ENCODE data around the gene ARSH.
"Not testable (repeated sequence)": the region's sequence is repeated elsewhere in the genome, so short reads cannot be mapped to it uniquely, and the experiment has no call there.

Gene ARSH

GRCh38 chrX:3044196-3044595 lies 37.9 kb downstream of the ARSH start:
- no peak for DNase-seq (ENCODE audit: low spot score)

GRCh38 chrX:3044671-3045070 lies 38.3 kb downstream of the ARSH start:
- DNase-seq (ENCODE audit: low spot score), result no peak

GRCh38 chrX:3046253-3047240 lies 40.2 kb downstream of the ARSH start:
- peak; percentile 8 for DNase-seq (ENCODE audit: low spot score)

- not testable (repeated sequence) for DNase-seq (ENCODE audit: low spot score)
Observed at GRCh38 chrX:3050523-3051175, 44.3 kb downstream of the ARSH start.

- no peak for DNase-seq (ENCODE audit: low spot score)
Observed at GRCh38 chrX:3052860-3053259, 46.5 kb downstream of the ARSH start.

- peak; percentile 10 for DNase-seq (ENCODE audit: low spot score)
Observed at GRCh38 chrX:3066555-3066954, 60.2 kb downstream of the ARSH start.

GRCh38 chrX:3075959-3076358 lies 69.6 kb downstream of the ARSH start:
- no peak for DNase-seq (ENCODE audit: low spot score)

- DNase-seq (ENCODE audit: low spot score), result no peak
Observed at GRCh38 chrX:3076416-3076991, 70.2 kb downstream of the ARSH start.
